ENCODE measurements around the gene PPM1B. TPM values are rescaled to one million over a fixed set of nuclear protein-coding genes. Genes with fewer than 3 reads are reported as not detected.
A peak's percentile ranks its signal among the peaks of the same experiment; 100 is the strongest.
"Not testable (repeated sequence)": the region's sequence is repeated elsewhere in the genome, so short reads cannot be mapped to it uniquely, and the experiment has no call there.

Gene PPM1B
- total and polyA plus RNA-seq, 8 donors = 11.7 to 122 (median 28.9) TPM

- Histone ChIP-seq H3K4me3 (no peak overlapping the region), H3K4me1 (peaks cover 0 to 17% (median 5%) of the 10 kb centered on the region in 4 donors), H3K36me3 (peaks cover 13 to 36% (median 30%) of the 10 kb centered on the region in 4 donors), H3K27ac (no peak overlapping the region), H3K27me3 (no peaks in the 10 kb centered on the region), H3K9me3 (peaks cover 0 to 8% (median 0%) of the 10 kb centered on the region in 4 donors)
- DNase-seq = no peak
- intact Hi-C loops (cut with DNase I; ENCODE audit: low total_unique reads) = no loop called here
- WGBS, 5 donors = 84 to 96% (median 86%) methylated on average over 2 of the region's 2 CpGs
- TF ChIP-seq EP300 (IDR thresholded peaks at IDR 0.05) (no peak), POLR2AphosphoS5 (IDR thresholded peaks at IDR 0.05) (no peak), CTCF (IDR thresholded peaks at IDR 0.05) (no peak), POLR2A (IDR thresholded peaks at IDR 0.05) (no peak)
These were observed 38.4 kb downstream of the PPM1B start for GRCh38 chr2:44207102-44207501.

GRCh38 chr2:44207648-44208047 lies 39.0 kb downstream of the PPM1B start:
- Histone ChIP-seq H3K4me1 (peaks cover 0 to 11% (median 3%) of the 10 kb centered on the region in 4 donors), H3K36me3 (peaks cover 13 to 37% (median 35%) of the 10 kb centered on the region in 4 donors)
- H3K9me3 ChIP-seq; H3K27ac ChIP-seq; DNase-seq; intact Hi-C loops (cut with DNase I; ENCODE audit: low total_unique reads); H3K27me3 ChIP-seq; H3K4me3 ChIP-seq: not testable (repeated sequence)
- 91 to 98% (median 93%) methylated on average over 8 of the region's 8 CpGs for WGBS, 5 donors

GRCh38 chr2:44210362-44210761 lies 41.7 kb downstream of the PPM1B start:
- Histone ChIP-seq H3K36me3 (peaks cover 13 to 43% (median 38%) of the 10 kb centered on the region in 4 donors), H3K27me3 (no peaks in the 10 kb centered on the region), H3K4me1 (peaks cover 0 to 13% (median 6%) of the 10 kb centered on the region in 4 donors), H3K9me3 (peaks cover 0 to 8% (median 0%) of the 10 kb centered on the region in 4 donors), H3K27ac (no peak overlapping the region), H3K4me3 (no peak overlapping the region)
- WGBS, 5 donors = 71 to 83% (median 78%) methylated on average over 2 of the region's 2 CpGs
- DNase-seq = no peak
- TF ChIP-seq EP300 (IDR thresholded peaks at IDR 0.05) = no peak
- TF ChIP-seq POLR2AphosphoS5 (IDR thresholded peaks at IDR 0.05) = no peak
- TF ChIP-seq POLR2A (IDR thresholded peaks at IDR 0.05) = no peak
- TF ChIP-seq CTCF (IDR thresholded peaks at IDR 0.05) = no peak
- intact Hi-C loops (cut with DNase I; ENCODE audit: low total_unique reads) = no loop called here

- peaks cover 0 to 16% (median 6%) of the 10 kb centered on the region in 4 donors for H3K4me1 ChIP-seq
- TF ChIP-seq CTCF (IDR thresholded peaks at IDR 0.05) (no peak), POLR2A (IDR thresholded peaks at IDR 0.05) (no peak), EP300 (IDR thresholded peaks at IDR 0.05) (no peak), POLR2AphosphoS5 (IDR thresholded peaks at IDR 0.05) (no peak)
- peak in 1 of 2 donors; percentile 10 for DNase-seq
- no peak overlapping the region for H3K4me3 ChIP-seq
- peaks cover 13 to 43% (median 38%) of the 10 kb centered on the region in 4 donors for H3K36me3 ChIP-seq
- H3K9me3 ChIP-seq = peaks cover 0 to 8% (median 0%) of the 10 kb centered on the region in 4 donors
- H3K27me3 ChIP-seq = no peaks in the 10 kb centered on the region
- intact Hi-C loops (cut with DNase I; ENCODE audit: low total_unique reads) = no loop called here
- H3K27ac ChIP-seq = no peak overlapping the region
These were observed 42.5 kb downstream of the PPM1B start for GRCh38 chr2:44211183-44211582.

GRCh38 chr2:44212302-44212701 lies 43.6 kb downstream of the PPM1B start:
- no peak for DNase-seq
- no peaks in the 10 kb centered on the region for H3K27me3 ChIP-seq
- H3K27ac ChIP-seq = no peak overlapping the region
- H3K4me3 ChIP-seq = no peak overlapping the region
- H3K36me3 ChIP-seq = peaks cover 13 to 43% (median 38%) of the 10 kb centered on the region in 4 donors
- 81 to 94% (median 90%) methylated on average over 4 of the region's 4 CpGs for WGBS, 5 donors
- H3K4me1 ChIP-seq = peaks cover 0 to 13% (median 5%) of the 10 kb centered on the region in 4 donors
- TF ChIP-seq POLR2AphosphoS5 (IDR thresholded peaks at IDR 0.05) (no peak), CTCF (IDR thresholded peaks at IDR 0.05) (no peak), POLR2A (IDR thresholded peaks at IDR 0.05) (no peak), EP300 (IDR thresholded peaks at IDR 0.05) (no peak)
- intact Hi-C loops (cut with DNase I; ENCODE audit: low total_unique reads) = no loop called here
- peaks cover 0 to 8% (median 0%) of the 10 kb centered on the region in 4 donors for H3K9me3 ChIP-seq

All from stomach (tissue), 9 donors.